ENCODE results near the gene FOXI3.

The FOXI3 gene

GRCh38 chr2:88481691-88482336 is 29.3 kb upstream of the FOXI3 start (continued):
- no peak for TF ChIP-seq ZNF354C (tag by site-specific recombination; IDR thresholded peaks at IDR 0.05; ENCODE audit: borderline replicate concordance, low read depth)
- TF ChIP-seq ELK4 (IDR thresholded peaks at IDR 0.05; ENCODE audit: borderline replicate concordance, low read depth, low read length): no peak
- no peak for TF ChIP-seq ZNF510 (tag by site-specific recombination; IDR thresholded peaks at IDR 0.05; ENCODE audit: insufficient replicate concordance)
- TF ChIP-seq ZNF843 (tag by site-specific recombination; IDR thresholded peaks at IDR 0.05): peak; percentile 93
- TF ChIP-seq ZNF398 (tag by site-specific recombination; IDR thresholded peaks at IDR 0.05): no peak
- no peak for TF ChIP-seq ZNF610 (tag by site-specific recombination; IDR thresholded peaks at IDR 0.05; ENCODE audit: borderline replicate concordance)
- peak; percentile 49; the same call in 1 of the 2 replicates for TF ChIP-seq ZXDB (tag by site-specific recombination; IDR thresholded peaks at IDR 0.05)
- TF ChIP-seq ZNF248 (tag by site-specific recombination; IDR thresholded peaks at IDR 0.05): no peak
- TF ChIP-seq PATZ1 (tag by site-specific recombination; IDR thresholded peaks at IDR 0.05): no peak
- 0 out of 2 replicates have a peak, but pooled peaks have one; percentile 37 for TF ChIP-seq TCF7L2 (IDR thresholded peaks at IDR 0.05; ENCODE audit: borderline replicate concordance, low read depth, low read length)
- TF ChIP-seq ZNF585B (tag by site-specific recombination; IDR thresholded peaks at IDR 0.05): no peak
- peak; percentile 66 for TF ChIP-seq SP7 (tag by site-specific recombination; IDR thresholded peaks at IDR 0.05)
- no peak for TF ChIP-seq ZNF423 (tag by site-specific recombination; IDR thresholded peaks at IDR 0.05)
- TF ChIP-seq ZNF660 (tag by site-specific recombination; IDR thresholded peaks at IDR 0.05): peak; percentile 23; the same call in 1 of the 2 replicates
- TF ChIP-seq ZBTB17 (tag by site-specific recombination; IDR thresholded peaks at IDR 0.05): no peak
- no peak for TF ChIP-seq YY2 (tag by site-specific recombination; IDR thresholded peaks at IDR 0.05)
- peak; percentile 61; the same call in 1 of the 2 replicates for TF ChIP-seq ZNF391 (tag by site-specific recombination; IDR thresholded peaks at IDR 0.05; ENCODE audit: borderline replicate concordance, low read depth)
- TF ChIP-seq ZNF362 (tag by site-specific recombination; IDR thresholded peaks at IDR 0.05): no peak
- peak; percentile 38; the same call in 1 of the 2 replicates for TF ChIP-seq TRIM28 (IDR thresholded peaks at IDR 0.05; ENCODE audit: borderline replicate concordance, low read length)
- TF ChIP-seq ZNF639 (tag by site-specific recombination; IDR thresholded peaks at IDR 0.05): peak; percentile 75
- no peak for TF ChIP-seq ZNF76 (tag by site-specific recombination; IDR thresholded peaks at IDR 0.05; ENCODE audit: borderline replicate concordance, low read depth)
- TF ChIP-seq ZBTB21 (tag by site-specific recombination; IDR thresholded peaks at IDR 0.05): peak; percentile 75
- no peak for TF ChIP-seq ZNF23 (tag by site-specific recombination; IDR thresholded peaks at IDR 0.05; ENCODE audit: borderline replicate concordance)
- no peak for TF ChIP-seq ZSCAN4 (tag by site-specific recombination; IDR thresholded peaks at IDR 0.05)
- no peak for TF ChIP-seq ZNF184 (tag by site-specific recombination; IDR thresholded peaks at IDR 0.05)
- no peak for TF ChIP-seq ZBTB44 (tag by site-specific recombination; IDR thresholded peaks at IDR 0.05)
- no peak for TF ChIP-seq ZNF140 (tag by site-specific recombination; IDR thresholded peaks at IDR 0.05)
- no peak for TF ChIP-seq ZNF548 (tag by site-specific recombination; IDR thresholded peaks at IDR 0.05)
- TF ChIP-seq ZNF501 (tag by site-specific recombination; IDR thresholded peaks at IDR 0.05): no peak
- TF ChIP-seq ZNF112 (tag by site-specific recombination; IDR thresholded peaks at IDR 0.05): no peak
